IPS-20b (cell line): ENCODE measurements around the gene SMIM41.

ENCODE experiments used
- H3K27ac ChIP-seq: one replicate; pipeline ENCODE4 v1.5.1; 2013; ENCODE audit warnings: low read length
- H3K27me3 ChIP-seq: 2 replicates; pipeline ENCODE4 v1.6.1; 2013; ENCODE audit warnings: mild to moderate bottlenecking, low read length, inconsistent platforms; ENCODE audit not compliant: insufficient read depth
- H3K36me3 ChIP-seq: 2 replicates; pipeline ENCODE4 v1.6.1; 2013; ENCODE audit warnings: low read depth, mild to moderate bottlenecking, inconsistent platforms, low read length, moderate library complexity; ENCODE audit not compliant: insufficient read depth
- H3K4me1 ChIP-seq: 2 replicates; pipeline ENCODE4 v1.6.1; 2013; ENCODE audit warnings: mild to moderate bottlenecking, control low read depth, inconsistent platforms, low read length, moderate library complexity; ENCODE audit not compliant: insufficient read depth
- H3K4me3 ChIP-seq: 2 replicates; pipeline ENCODE4 v1.5.1; 2013; ENCODE audit warnings: mild to moderate bottlenecking, low read length, inconsistent platforms
- H3K9ac ChIP-seq: 2 replicates; pipeline ENCODE4 v1.6.1; 2013; ENCODE audit warnings: low read depth, mild to moderate bottlenecking, inconsistent platforms, low read length, moderate library complexity
- H3K9me3 ChIP-seq: 2 replicates; pipeline ENCODE4 v1.6.1; 2013; ENCODE audit warnings: mild to moderate bottlenecking, low read depth, low read length, inconsistent platforms; ENCODE audit not compliant: insufficient read depth

The SMIM41 gene

DNA sequence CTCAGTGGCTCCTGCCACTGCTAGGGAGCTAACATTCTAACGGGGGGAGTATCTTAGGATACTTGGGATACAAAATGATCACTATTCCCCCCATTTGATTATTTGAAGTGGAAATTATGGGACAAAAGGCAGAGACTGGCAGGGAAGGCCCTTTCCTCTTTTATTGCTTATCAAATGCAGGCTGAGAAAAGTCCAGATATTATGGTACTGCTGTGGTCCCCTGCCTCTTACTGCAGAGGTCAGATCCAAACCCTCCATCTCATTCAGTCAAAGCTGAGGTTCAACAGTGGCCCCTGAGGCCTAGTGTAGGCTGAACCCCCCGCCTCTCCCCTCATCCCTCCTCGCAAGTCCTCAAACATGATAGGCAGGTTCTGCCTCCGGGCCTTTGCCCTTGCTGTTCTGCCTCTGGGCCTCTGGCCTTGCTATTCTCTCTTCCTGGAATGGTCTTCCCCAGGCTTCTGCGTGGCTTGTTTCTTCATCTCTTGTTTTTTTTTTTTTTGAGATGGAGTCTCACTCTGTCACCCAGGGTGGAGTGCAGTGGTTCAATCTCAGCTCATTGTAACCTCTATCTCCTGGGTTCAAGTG, 78.2 kb downstream of the SMIM41 start:
- H3K36me3 ChIP-seq = no peaks in the 10 kb centered on the region
- no peak overlapping the region for H3K27ac ChIP-seq
- peaks cover 5% of the 10 kb centered on the region; the same call in 1 of the 2 replicates for H3K27me3 ChIP-seq
- H3K4me3 ChIP-seq = no peak overlapping the region
- no peaks in the 10 kb centered on the region for H3K9me3 ChIP-seq
- H3K9ac ChIP-seq = no peak overlapping the region
- H3K4me1 ChIP-seq = no peaks in the 10 kb centered on the region; the same call in 1 of the 2 replicates
